Esophagus squamous epithelium (tissue), 5 donors: ENCODE results near the gene ADAM20. TPM values are rescaled to one million over a fixed set of nuclear protein-coding genes. Genes with fewer than 3 reads are reported as not detected.
A peak's percentile ranks its signal among the peaks of the same experiment; 100 is the strongest.

Source experiments
- DNase-seq: peaks from one replicate; lab custom pipeline; 2025; lab: John Stamatoyannopoulos, UW
- H3K27ac ChIP-seq, 4 donors: fragments of 200-600 bp; sonication (generic); one replicate each; pipeline ENCODE4 v1.5.1; 2016 to 2019; ENCODE audit warnings: mild to moderate bottlenecking in 1 of 4
- H3K27me3 ChIP-seq, 4 donors: fragments of 200-600 bp; sonication (generic); 1 replicate in 3 of 4; 2 replicates in 1 of 4; pipeline versions ENCODE4 v1.5.1 to v1.6.0; 2017 to 2021; ENCODE audit warnings: antibody characterized with exemption in 1 of 4
- H3K36me3 ChIP-seq, 3 donors: fragments of 200-600 bp; sonication (generic); one replicate each; pipeline ENCODE4 v1.5.1; 2016 to 2019
- H3K4me1 ChIP-seq, 3 donors: fragments of 200-600 bp; sonication (generic); one replicate each; pipeline ENCODE4 v1.5.1; 2017 to 2019
- H3K4me3 ChIP-seq, 4 donors: fragments of 200-600 bp; sonication (generic); 1 replicate in 3 of 4; 2 replicates in 1 of 4; pipeline ENCODE4 v1.5.1; 2016 to 2019; ENCODE audit warnings: mild to moderate bottlenecking in 2 of 4, moderate library complexity in 1 of 4
- H3K9me3 ChIP-seq, 3 donors: fragments of 200-600 bp; sonication (generic); one replicate each; pipeline ENCODE4 v1.5.1; 2016 to 2019
- CTCF ChIP-seq, 6 experiments: fragments of 450-650 bp in 4 of 6; fragments of 200-600 bp in 2 of 6; sonication (generic) in 2 of 6; IDR thresholded peaks; one replicate each; pipeline ENCODE4 v1.5.1; 2016 to 2019; ENCODE audit warnings: antibody characterized with exemption in 6 of 6, mild to moderate bottlenecking in 4 of 6, moderate library complexity in 4 of 6
- POLR2A ChIP-seq, 4 donors: fragments of 450-650 bp; IDR thresholded peaks; one replicate each; pipeline ENCODE4 v1.6.1; 2017; ENCODE audit warnings: antibody characterized with exemption in 4 of 4, mild to moderate bottlenecking in 4 of 4, moderate library complexity in 3 of 4
- WGBS, 2 donors: methylation state at CpG; one replicate each; pipeline ENCODE4 v1.1.5; 2018; 5-methylcytosine and 5-hydroxymethylcytosine counted together
- intact Hi-C: fragments of 100-400 bp; cut with DNase I; formaldehyde crosslinking; loops from one replicate; pipeline ENCODE4 v1.15.0; 2022
- total RNA-seq, 4 donors: library from RNA; depleted of rRNA; stranded (reverse); fragments of >200 nt; gene quantifications; one replicate each; pipeline ENCODE4 v1.1.0, GENCODE V29; 2016
- donor health status: DM: yes; HTN: yes; CAD: no.

ADAM20 gene
- total RNA-seq, 4 donors from 2014 or later, result 0.21 to 1.6 (median 0.82) TPM

GRCh38 chr14:70563869-70564268, 29.1 kb upstream of the ADAM20 start:
- H3K4me1 ChIP-seq, result no peaks in the 10 kb centered on the region
- TF ChIP-seq CTCF (IDR thresholded peaks at IDR 0.05), result no peak
- TF ChIP-seq POLR2A (IDR thresholded peaks at IDR 0.05), result no peak
- no peaks in the 10 kb centered on the region for H3K27me3 ChIP-seq
- no peak overlapping the region for H3K27ac ChIP-seq
- 50 to 86% methylated on average over 1 of the region's 1 CpG for WGBS, 2 donors
- no peak overlapping the region for H3K4me3 ChIP-seq
- H3K36me3 ChIP-seq, result peaks cover 0 to 73% (median 0%) of the 10 kb centered on the region in 3 donors
- intact Hi-C loops, result no loop called here
- peaks cover 0 to 6% (median 0%) of the 10 kb centered on the region in 3 donors for H3K9me3 ChIP-seq
- DNase-seq, result no peak

- intact Hi-C loops, result no loop called here
- Histone ChIP-seq H3K9me3 (peaks cover 0 to 6% (median 0%) of the 10 kb centered on the region in 3 donors), H3K4me1 (no peaks in the 10 kb centered on the region), H3K27me3 (no peaks in the 10 kb centered on the region), H3K36me3 (peaks cover 0 to 73% (median 0%) of the 10 kb centered on the region in 3 donors), H3K4me3 (no peak overlapping the region), H3K27ac (no peak overlapping the region)
- TF ChIP-seq CTCF (IDR thresholded peaks at IDR 0.05) (no peak), POLR2A (IDR thresholded peaks at IDR 0.05) (no peak)
- 82 to 89% methylated on average over 4 of the region's 4 CpGs for WGBS, 2 donors
- DNase-seq, result no peak
Observed at GRCh38 chr14:70563417-70563816, 28.6 kb upstream of the ADAM20 start.

GRCh38 chr14:70558356-70558755, 23.6 kb upstream of the ADAM20 start:
- Histone ChIP-seq H3K27ac (no peak overlapping the region), H3K27me3 (no peaks in the 10 kb centered on the region), H3K36me3 (peaks cover 0 to 32% (median 0%) of the 10 kb centered on the region in 3 donors), H3K9me3 (peaks cover 0 to 6% (median 0%) of the 10 kb centered on the region in 3 donors), H3K4me3 (no peak overlapping the region), H3K4me1 (no peaks in the 10 kb centered on the region)
- intact Hi-C loops, result no loop called here
- no peak for DNase-seq
- TF ChIP-seq CTCF (IDR thresholded peaks at IDR 0.05), result no peak
- no peak for TF ChIP-seq POLR2A (IDR thresholded peaks at IDR 0.05)

- intact Hi-C loops, result no loop called here
- Histone ChIP-seq H3K36me3 (peaks cover 0 to 9% (median 0%) of the 10 kb centered on the region in 3 donors), H3K27me3 (no peaks in the 10 kb centered on the region), H3K4me1 (no peaks in the 10 kb centered on the region), H3K4me3 (peak overlapping the region in 2 of 4 donors; percentile 15 to 32), H3K27ac (no peak overlapping the region), H3K9me3 (no peaks in the 10 kb centered on the region)
- WGBS, 2 donors, result 40 to 63% methylated on average over 12 to 17 of the region's 19 CpGs
- TF ChIP-seq CTCF (IDR thresholded peaks at IDR 0.05), result no peak
- no peak for DNase-seq
Observed at GRCh38 chr14:70555890-70556289, 21.1 kb upstream of the ADAM20 start.

GRCh38 chr14:70538087-70538486, 3.3 kb upstream of the ADAM20 start:
- TF ChIP-seq CTCF (IDR thresholded peaks at IDR 0.05) (no peak), POLR2A (IDR thresholded peaks at IDR 0.05) (no peak)
- 48 to 53% methylated on average over 5 of the region's 5 CpGs for WGBS, 2 donors
- Histone ChIP-seq H3K4me3 (no peak overlapping the region), H3K9me3 (peaks cover 0 to 11% (median under 1%) of the 10 kb centered on the region in 3 donors), H3K27me3 (no peaks in the 10 kb centered on the region), H3K4me1 (no peaks in the 10 kb centered on the region), H3K36me3 (peaks cover 0 to 5% (median 0%) of the 10 kb centered on the region in 3 donors), H3K27ac (no peak overlapping the region)
- no peak for DNase-seq
- intact Hi-C loops, result no loop called here
